HG03571 (cell line): ENCODE data around the gene SF3A2.

Experiments
- ATAC-seq: cut with Tn5 transposase; IDR thresholded peaks from one replicate; pipeline ENCODE4 v1.9.1; 2021; ENCODE audit not compliant: unreplicated experiment

Gene SF3A2

GRCh38 chr19:2288818-2289713, 52.4 kb downstream of the SF3A2 start:
- ATAC-seq: no peak

- no peak for ATAC-seq
These were observed 53.3 kb downstream of the SF3A2 start for GRCh38 chr19:2289714-2290435.

- no peak for ATAC-seq
These were observed 54.0 kb downstream of the SF3A2 start for GRCh38 chr19:2290441-2291184.

GRCh38 chr19:2291185-2291751, 54.6 kb downstream of the SF3A2 start:
- no peak for ATAC-seq

- no peak for ATAC-seq
These were observed 58.2 kb downstream of the SF3A2 start for GRCh38 chr19:2294687-2295335.

GRCh38 chr19:2296141-2296540, 59.5 kb downstream of the SF3A2 start:
- ATAC-seq: no peak
